HG03460 (cell line): Measurements from ENCODE around the gene KDM2A.

ENCODE experiments used
- ATAC-seq: cut with Tn5 transposase; IDR thresholded peaks from one replicate; pipeline ENCODE4 v1.9.1; 2021; ENCODE audit not compliant: unreplicated experiment

Gene KDM2A

GRCh38 chr11:67118801-67119584 is at the start of gene KDM2A:
Gene KDM2A, plus strand, starts transcription at chr11:67119263. Its CDS starts 2,054 bp downstream, at chr11:67121317.
- ATAC-seq, result peak; percentile 59

DNA sequence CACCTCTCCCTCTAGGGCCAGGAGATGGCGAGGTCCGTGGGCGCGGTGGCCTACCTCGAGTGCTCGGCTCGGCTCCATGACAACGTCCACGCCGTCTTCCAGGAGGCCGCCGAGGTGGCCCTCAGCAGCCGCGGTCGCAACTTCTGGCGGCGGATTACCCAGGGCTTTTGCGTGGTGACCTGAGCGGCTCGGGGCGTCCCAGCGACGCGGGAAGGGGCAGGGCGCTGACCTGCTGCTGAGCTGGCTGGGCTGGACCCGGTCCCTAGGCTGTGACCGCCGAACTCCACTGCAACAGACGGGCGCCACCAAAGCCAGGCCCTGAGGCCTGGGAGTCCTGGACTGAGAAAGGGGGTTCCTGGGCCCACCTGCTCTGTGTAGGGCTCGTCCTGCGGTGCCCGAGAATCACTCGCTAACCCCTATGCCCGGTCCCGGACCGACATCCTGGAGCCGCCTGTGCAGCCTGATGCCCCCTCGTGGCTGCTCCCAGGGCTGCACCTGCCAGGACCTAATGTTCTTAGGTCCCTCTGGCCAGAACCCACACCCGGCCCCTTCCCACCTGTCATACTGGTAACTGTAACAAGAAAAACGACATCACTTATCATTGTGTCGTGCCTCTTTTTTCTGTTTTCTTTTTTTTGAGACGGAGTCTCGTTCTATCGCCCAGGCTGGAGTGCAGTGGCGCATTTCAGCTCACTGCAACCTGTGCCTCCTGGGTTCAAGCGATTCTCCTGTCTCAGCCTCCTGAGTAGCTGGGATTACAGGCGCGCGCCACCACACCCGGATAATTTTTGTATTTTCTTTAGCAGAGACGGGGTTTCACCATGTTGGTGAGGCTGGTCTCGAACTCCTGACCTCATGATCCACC is 47.4 kb upstream of the KDM2A start:
- ATAC-seq, result no peak

DNA sequence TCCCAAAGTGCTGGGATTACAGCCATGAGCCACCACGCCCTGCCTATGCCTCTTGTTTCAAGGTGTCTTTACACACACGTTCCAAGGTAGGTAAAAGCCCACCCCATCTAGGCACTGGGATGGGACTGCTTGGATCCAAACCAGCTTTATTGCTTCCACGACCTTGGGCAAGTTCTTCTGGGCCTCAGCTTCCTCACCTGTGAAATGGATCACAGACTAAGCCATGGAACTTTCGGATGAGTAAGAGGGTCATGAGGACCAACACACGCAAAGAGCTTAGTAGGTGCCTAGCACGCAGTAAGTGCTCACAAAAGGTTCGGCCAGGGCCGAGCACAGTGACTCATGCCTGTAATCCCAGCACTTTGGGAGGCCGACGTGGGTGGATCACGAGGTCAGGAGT is 46.8 kb upstream of the KDM2A start:
- no peak for ATAC-seq

- ATAC-seq, result no peak
These were observed 45.2 kb upstream of the KDM2A start for GRCh38 chr11:67073908-67074307.

GRCh38 chr11:67076202-67076601 is 42.9 kb upstream of the KDM2A start:
- ATAC-seq, result no peak

DNA sequence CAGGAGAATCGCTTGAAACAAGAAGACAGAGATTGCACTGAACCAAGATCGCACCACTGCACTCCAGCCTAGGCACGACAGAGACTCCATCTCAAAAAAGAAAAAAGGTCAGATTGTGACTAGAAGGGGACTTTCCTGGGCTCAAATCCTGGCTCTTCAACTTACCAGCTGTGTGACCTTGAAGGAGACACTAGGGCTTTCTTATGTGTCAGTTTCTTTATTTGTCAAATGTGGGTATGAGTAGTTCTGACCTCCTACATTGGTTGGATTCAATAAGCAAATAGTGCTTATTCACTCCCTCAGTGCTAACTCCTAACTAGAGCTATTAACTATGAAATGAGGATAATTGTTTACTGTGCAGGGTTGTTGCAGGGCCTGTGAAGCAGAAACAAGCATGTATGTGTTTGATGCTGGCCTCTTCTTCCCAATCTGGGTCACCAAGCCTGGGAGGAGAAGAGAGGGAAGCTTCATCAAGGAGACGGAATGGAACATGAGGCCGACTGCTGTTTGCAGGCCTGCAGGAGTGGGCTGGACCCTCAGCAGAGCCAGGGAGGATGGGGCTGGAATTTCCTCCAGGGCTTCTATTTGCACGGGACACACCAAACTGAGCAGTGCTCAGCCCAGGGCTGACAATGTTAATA is 39.9 kb upstream of the KDM2A start:
- ATAC-seq, result no peak

- ATAC-seq, result no peak
These were observed 36.8 kb upstream of the KDM2A start for GRCh38 chr11:67082071-67082791.

DNA sequence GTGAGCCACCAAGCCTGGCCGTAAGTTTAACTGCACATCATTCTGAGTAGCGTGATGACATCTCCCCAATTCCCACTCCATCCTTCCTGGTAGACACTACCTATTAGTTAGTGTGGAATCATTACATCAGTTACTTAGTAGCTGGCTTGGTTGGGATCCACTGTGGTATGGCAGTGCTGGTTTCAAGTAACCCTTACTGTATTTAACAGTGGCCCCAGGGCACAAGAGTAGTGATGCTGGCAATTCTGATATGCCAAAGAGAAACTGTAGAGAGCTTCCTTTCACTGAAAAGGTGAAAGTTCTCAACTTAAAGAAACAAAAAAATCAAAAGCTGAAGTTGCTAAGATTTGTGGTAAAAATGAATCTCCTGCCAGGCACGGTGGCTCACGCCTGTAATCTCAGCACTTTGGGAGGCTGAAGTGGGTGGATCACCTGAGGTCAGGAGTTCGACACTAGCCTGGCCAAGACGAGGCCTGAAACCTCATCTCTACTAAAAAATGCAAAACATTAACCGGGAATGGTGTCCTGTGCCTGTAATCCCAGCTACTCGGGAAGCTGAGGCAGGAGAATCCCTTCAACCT is 35.2 kb upstream of the KDM2A start:
- no peak for ATAC-seq

- ATAC-seq, result no peak
These were observed 33.4 kb upstream of the KDM2A start for GRCh38 chr11:67085617-67086016.

DNA sequence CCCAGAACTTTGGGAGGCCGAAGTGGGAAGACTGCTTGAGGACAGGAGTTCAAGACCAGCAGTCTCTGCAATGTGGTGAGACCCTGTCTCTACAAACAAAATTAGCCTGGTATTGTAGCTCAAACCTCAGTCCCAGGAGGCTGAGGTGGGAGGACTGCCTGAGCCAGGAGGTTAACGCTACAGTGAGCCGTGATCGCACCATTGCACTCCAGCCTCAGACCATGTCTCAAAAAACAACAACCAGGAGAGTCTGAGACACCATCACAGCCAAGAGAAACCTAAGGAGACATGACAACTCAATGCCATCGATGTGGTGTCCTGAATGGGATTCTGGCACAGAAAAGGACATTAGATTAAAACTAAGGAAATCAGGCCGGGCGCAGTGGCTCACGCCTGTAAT is 28.3 kb upstream of the KDM2A start:
- no peak for ATAC-seq

- ATAC-seq, result no peak
These were observed 23.9 kb upstream of the KDM2A start for GRCh38 chr11:67095214-67095507.

- no peak for ATAC-seq
These were observed 20.1 kb upstream of the KDM2A start for GRCh38 chr11:67098799-67099429.

DNA sequence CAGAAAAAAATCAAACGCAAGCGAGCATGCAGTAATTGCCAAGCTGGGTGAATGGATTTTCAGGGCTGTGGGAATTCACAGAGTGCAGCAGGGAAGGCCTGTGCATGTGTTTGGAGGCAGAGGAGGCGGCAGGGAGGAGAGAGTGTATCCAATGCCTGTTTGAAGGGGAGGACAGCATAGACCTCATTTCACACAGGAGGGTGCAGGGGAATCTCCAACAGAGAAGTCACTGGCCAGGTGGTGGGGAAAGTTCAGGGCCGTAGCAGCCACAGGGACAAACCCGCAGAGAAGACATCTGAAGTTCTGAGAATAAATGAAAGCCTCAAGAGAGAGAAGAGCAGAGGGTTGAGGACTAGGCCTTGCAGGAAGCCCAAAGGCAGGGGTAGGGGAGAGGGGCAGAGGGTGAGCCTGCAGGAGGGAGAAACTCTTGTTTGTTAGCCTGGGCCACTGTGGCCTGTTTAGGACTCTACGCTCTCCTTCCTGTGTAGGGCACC is 19.2 kb upstream of the KDM2A start:
- no peak for ATAC-seq

DNA sequence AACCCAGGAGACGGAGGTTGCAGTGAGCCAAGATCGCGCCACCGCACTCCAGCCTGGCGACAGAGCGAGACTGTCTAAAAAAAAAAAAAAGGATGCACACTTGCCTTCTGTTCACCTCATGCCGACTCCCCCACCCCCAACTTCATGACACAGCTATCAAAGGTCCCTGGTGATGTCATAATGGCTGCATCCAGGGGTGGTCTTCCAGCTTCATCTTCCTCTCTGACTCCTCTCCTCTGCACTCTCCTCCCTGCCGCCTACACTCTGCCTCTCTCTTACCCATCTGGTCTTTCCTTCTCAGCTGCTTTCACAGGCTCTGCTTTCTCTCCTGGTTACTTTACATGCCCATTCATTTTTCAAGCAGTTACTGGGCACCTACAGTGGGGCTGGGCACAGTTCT is 16.4 kb upstream of the KDM2A start:
- ATAC-seq, result no peak

DNA sequence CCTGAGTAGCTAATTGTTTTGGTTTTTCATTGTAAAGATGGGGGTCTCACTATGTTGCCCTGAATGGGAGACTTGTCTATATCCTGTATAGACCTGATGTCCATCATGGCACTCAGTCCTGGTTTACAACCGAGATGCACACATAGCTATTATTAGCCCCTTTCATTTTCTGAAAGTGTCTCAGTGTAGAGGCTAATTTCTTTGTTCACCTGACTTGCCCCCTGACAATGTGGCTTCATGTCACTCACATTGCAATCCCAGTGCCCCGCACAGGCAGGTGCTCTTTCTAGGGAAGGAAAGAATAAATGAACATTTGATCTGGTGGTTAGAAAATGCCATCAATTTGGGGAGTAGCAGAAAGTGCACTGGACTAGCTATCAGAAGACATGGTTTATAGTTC is 13.1 kb upstream of the KDM2A start:
- no peak for ATAC-seq

DNA sequence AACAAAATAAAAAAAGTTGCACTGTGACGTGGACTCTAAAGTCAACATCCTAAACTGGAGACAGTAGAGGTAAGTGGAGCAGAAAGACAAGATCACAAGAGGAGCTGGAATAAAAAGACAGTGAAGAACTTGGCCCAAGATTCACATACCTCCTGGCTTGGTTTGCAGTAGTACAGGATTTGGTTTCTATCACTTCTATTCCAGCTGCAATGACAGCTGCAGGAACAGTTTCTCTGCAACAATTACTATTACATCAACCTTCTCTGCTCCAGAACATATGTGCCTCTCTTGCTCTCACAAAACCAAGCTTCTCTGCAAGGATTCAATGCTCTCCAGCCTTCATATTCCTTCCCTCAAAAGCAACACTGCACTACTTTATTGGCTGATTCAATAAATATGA is 7.8 kb upstream of the KDM2A start:
- ATAC-seq, result no peak

DNA sequence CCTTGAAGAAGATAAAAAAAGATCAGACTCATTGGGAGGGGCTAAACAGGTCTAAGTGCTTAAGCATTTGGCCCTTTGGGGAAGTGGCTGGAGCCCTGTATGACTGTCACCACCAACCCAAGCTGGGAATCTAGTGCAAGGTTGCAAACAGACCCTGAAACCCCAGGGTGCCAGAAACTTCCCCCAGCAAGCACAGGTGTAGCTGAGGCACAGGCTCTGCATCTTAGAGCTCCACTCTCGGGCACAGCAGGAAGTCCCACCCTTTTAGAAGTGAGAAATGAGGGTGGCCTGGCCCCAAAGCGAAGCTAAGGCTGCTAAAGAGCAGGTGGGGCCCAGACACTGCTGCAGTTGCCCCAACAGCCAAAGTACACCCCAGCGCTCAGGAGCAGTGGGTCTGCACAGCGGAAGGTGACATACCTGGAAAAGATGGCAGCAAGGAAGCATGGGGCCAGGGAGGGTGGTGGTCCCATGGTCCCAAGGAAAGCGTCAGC is 5.8 kb upstream of the KDM2A start:
- ATAC-seq, result peak; percentile 61

DNA sequence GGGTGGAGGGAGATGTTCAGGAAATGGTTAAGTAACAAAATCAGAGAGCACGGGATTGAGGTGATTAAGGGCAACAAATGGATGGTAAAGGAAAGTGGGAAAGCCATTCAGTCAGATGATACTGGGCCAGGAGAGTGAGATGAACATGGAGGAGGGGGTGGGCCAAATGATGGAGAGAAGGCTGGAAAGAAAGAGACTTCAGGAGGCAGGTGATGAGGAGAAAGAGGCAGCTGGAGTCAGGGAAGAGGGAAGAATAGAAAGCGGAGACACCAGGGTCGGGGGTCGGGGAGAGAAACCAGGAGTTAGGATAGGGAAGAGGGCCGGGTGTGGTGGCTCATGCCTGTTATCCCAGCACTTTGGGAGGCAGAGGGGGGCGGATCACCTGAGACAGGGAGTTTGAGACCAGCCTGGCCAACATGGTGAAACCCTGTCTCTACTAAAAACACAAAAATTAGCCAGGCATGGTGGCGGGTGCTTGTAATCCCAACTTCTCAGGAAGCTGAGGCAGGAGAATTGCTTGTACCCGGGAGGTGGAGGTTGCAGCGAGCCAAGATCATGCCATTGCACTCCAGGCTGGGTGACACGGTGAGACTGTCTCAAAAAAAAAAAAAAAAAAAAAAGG is 4.7 kb upstream of the KDM2A start:
- ATAC-seq, result no peak

DNA sequence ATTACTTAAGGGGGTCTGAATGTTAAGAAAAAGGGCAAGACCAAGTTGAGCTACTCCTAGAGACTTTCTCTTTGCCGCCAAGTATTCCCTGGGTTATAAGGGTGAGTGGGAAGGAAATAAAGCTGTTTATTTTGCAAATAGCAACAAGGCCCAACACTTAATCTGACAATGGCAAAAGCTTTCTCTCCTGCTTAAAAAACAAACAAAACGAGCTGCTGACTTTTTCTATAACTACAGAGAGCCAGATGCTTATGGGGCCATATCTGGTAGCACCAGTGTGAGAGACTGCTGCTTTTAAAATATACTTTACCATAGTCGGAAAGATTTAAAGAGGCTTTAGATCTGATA is 2.3 kb upstream of the KDM2A start:
- ATAC-seq, result no peak

- ATAC-seq, result no peak
These were observed 1.9 kb upstream of the KDM2A start for GRCh38 chr11:67117176-67117575.
